Stimulated activated naive CD8-positive, alpha-beta T cell treated with anti-CD3 and anti-CD28 coated beads, Interleukin-15, Interleukin-2, amounts not matched to agents 100 ng/mL and 50 ng/mL, for 24 hours (primary cell): ENCODE data around the gene CABLES1.
A peak's percentile ranks its signal among the peaks of the same experiment; 100 is the strongest.
"Not testable (repeated sequence)": the region's sequence is repeated elsewhere in the genome, so short reads cannot be mapped to it uniquely, and the experiment has no call there.

Experiments
- H3K27ac Mint-ChIP-seq: one replicate; pipeline ENCODE4 v1.8.0; 2021; ENCODE audit warnings: mild to moderate bottlenecking, mixed read lengths
- H3K27me3 Mint-ChIP-seq: one replicate; pipeline ENCODE4 v1.8.0; 2021; ENCODE audit warnings: mixed read lengths
- H3K36me3 Mint-ChIP-seq: one replicate; pipeline ENCODE4 v1.8.0; 2021; ENCODE audit warnings: low read depth, mixed read lengths
- H3K4me1 Mint-ChIP-seq: one replicate; pipeline ENCODE4 v1.8.0; 2021; ENCODE audit warnings: low read depth, mixed read lengths
- H3K4me3 Mint-ChIP-seq: one replicate; pipeline ENCODE4 v1.8.0; 2021; ENCODE audit warnings: mild to moderate bottlenecking, mixed read lengths
- H3K9me3 Mint-ChIP-seq: one replicate; pipeline ENCODE4 v1.8.0; 2021; ENCODE audit warnings: mixed read lengths

Gene CABLES1

DNA sequence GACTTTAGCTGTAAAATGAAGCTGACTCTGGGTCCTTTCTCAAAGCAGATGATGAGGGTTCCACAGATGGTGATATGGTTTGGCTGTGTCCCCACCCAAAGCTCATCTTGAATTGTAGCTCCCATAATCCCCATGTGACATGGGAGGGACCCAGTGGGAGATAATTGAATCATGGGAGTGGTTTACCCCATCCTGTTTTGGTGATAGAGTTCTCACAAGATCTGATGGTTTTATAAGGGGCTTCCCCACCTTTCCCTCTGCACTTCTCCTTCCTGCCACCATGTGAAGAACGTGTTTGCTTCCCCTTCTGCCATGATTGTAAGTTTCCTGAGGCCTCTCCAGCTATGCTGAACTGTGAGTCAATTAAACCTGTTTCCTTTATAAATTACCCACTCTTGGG is 133.8 kb downstream of the CABLES1 start:
- H3K9me3 Mint-ChIP-seq: peaks cover 32% of the 10 kb centered on the region
- H3K36me3 Mint-ChIP-seq: peaks cover 26% of the 10 kb centered on the region
- H3K4me1 Mint-ChIP-seq: peaks cover 31% of the 10 kb centered on the region
- not testable (repeated sequence) for H3K4me3 Mint-ChIP-seq, H3K27me3 Mint-ChIP-seq
- peak overlapping the region; percentile 68 for H3K27ac Mint-ChIP-seq

DNA sequence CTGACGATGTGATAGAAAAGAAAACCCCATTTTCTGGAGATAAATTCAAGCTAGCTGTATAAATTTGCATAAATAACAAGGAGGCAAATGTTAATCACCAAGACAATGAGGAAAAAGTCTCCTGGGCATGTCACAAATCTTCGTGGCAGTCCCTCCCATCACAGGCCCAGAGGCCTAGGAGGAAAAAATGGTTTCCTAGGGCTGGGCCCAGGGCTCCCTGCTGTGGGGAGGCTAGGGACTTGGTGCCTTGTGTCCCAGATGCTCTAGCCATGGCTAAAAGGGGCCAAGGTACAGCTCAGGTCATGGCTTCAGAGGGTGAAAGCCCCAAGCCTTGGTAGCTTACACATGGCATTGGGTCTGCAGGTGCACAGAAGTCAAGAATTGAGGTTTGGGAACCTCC is 134.6 kb downstream of the CABLES1 start:
- peaks cover 32% of the 10 kb centered on the region for H3K9me3 Mint-ChIP-seq
- peaks cover 31% of the 10 kb centered on the region for H3K4me1 Mint-ChIP-seq
- no peak overlapping the region for H3K4me3 Mint-ChIP-seq
- peaks cover 30% of the 10 kb centered on the region for H3K36me3 Mint-ChIP-seq
- peak overlapping the region; percentile 68 for H3K27ac Mint-ChIP-seq
- H3K27me3 Mint-ChIP-seq: no peaks in the 10 kb centered on the region

DNA sequence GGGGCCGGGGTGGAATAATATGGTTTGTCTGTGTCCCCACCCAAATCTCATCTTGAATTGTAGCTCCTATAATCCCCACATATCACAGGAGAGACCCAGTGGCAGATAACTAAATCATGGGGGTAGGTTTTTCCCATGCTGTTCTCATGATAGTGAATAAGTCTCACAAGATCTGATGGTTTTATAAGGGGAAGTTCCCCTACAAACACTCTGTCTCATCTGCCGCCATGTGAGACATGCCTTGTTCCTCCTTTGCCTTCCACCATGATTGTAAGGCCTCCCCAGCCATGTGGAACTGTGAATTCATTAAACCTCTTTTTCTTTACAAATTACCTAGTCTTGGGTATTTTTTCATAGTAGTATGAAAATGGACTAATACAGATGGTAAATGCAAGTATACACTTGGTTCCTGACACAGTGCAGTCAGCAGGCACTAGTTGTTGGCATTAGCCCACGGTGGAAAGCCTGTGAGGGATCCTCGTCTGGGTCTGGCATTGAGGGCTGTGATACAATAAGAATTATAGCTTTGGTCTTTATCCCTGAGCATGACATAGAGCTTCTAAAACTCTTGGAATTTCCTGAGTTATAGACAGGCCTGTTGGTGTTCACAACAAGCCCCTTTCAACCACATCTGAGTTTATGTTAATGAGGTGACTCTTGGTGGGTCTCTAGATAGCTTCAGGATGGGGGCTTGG is 135.8 kb downstream of the CABLES1 start:
- Mint-ChIP-seq H3K36me3 (peaks cover 36% of the 10 kb centered on the region), H3K27ac (no peak overlapping the region)

DNA sequence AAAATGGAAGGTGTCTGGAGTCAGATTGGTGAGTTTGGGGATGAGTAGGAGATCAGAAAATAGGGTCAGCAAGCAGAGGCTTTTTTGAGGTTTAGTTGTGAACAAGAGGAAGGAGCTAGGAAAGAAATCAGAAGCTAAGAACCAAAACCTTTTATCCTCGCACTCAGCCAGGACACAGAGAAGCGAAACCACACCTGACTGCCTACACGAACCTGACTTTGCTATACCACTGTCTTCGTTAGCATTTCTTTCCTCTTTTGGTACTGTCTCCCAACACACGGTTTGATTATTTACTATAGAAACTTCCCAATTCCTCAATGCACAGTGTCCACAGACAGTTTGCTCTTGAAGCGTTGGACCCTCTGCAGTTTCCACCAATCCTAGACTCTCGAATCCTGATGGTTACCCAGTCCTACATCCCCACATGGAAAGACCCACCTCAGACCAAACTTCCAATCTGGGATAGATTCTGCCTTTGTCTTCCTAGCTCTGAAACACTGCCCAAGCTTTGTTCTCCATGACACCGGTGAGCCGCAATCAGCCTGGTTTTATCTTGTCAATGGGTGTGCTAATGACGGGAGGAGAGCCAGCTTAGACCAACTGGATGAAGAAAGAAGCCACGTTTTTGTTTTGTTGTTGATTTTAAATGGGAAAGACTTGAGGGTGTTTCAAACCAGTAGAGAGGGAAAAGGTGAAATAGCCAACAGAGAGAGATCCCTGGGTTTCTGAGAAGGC is 137.4 kb downstream of the CABLES1 start:
- H3K4me1 Mint-ChIP-seq: peaks cover 20% of the 10 kb centered on the region
- H3K4me3 Mint-ChIP-seq: no peak overlapping the region
- H3K27ac Mint-ChIP-seq: no peak overlapping the region
- H3K27me3 Mint-ChIP-seq: no peaks in the 10 kb centered on the region
- H3K36me3 Mint-ChIP-seq: peaks cover 47% of the 10 kb centered on the region
- peaks cover 45% of the 10 kb centered on the region for H3K9me3 Mint-ChIP-seq

More for the DNA sequence above, 135.8 kb downstream of the CABLES1 start:
- Mint-ChIP-seq H3K4me1 (peaks cover 31% of the 10 kb centered on the region), H3K4me3 (no peak overlapping the region), H3K9me3 (peaks cover 36% of the 10 kb centered on the region), H3K27me3 (no peaks in the 10 kb centered on the region)

DNA sequence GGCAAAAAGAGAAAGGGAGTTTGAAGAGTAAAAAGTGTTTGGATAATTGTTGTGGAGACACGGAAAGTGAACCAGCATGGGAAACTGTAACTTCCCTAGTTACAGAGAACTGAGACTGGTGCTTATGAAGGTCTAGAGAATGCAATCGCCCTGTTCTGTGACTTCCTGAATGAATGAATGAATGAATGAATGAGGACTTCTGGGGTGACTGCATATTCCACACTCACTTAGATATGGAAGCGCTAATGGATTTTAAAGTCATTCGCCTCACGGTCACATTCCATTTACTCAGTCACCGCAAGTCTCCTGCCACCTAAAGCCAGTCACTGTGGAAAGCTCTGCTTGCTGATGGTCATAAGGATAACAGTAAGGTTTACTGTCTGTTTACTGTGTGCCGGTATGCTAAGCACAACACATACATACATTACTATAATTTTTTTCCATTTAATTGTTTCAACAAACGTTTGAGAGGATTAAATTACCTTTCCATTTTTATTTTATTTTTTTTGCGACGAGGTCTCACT is 138.2 kb downstream of the CABLES1 start:
- Mint-ChIP-seq H3K9me3 (peaks cover 46% of the 10 kb centered on the region), H3K27ac (no peak overlapping the region), H3K4me3 (no peak overlapping the region), H3K27me3 (no peaks in the 10 kb centered on the region), H3K36me3 (peaks cover 51% of the 10 kb centered on the region), H3K4me1 (peaks cover 12% of the 10 kb centered on the region)

DNA sequence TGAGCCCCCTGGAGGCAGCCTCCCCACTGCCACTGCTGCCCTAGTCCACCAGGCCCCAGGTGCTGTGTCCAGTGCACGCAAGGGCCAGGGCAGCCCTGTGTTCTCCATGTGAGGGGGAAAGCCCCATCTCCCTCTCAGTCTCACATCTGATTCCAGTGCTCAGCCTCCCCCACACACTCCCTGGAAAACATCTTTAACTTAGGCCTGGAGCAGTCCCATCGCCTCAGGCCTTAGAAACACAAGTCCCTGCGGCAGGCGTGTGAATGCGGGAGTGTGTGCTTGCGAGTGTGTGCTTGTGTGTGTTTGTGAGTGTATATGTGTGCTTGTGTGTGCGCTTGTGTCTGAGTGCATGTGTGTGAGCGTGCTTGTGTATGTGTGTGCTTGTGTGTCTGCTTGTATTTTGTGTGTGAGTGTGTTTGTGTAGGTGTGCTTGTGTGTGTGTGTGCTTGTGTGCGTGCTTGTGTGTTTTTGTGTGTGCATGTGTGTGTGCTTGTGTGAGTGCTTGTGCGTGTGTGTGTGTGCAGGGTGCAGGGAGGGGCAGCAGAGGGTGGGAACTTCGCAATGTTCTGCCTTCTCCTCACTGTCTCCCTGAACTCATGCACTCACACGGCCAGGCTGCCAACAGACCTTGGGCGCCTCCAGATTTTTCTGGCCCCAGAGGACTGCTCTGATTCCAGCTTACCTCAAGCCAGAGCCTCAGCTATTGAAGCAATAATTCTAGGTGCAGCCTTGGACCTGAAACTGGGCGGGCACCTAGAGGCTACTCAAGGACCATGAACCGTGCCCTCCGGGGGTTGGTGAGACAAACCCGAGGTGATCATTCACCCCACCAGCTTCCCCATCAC is 139.6 kb downstream of the CABLES1 start:
- Mint-ChIP-seq H3K27ac (no peak overlapping the region), H3K36me3 (peaks cover 42% of the 10 kb centered on the region), H3K4me1 (no peaks in the 10 kb centered on the region), H3K4me3 (no peak overlapping the region), H3K9me3 (peaks cover 39% of the 10 kb centered on the region), H3K27me3 (no peaks in the 10 kb centered on the region)

DNA sequence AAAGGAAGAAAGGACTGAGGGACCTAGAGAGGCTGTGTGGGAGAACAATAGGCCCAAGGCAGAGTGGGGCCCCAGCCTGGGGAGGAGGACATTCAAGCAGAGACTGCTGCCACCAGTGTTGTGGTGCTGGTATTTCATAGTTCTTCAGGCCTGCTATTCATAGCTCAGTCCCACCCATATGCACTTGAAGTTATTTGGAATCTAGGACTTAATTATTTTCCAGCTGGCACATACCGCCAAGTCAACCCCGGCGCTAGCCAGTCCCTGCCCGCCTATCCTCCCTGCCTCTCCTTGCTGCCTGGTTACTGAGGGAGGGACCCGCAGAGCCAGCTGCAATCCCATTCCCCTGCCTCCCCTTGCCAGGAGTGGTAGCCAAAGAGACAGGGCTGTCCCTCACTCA is 141.2 kb downstream of the CABLES1 start:
- H3K27ac Mint-ChIP-seq: peak overlapping the region; percentile 7
- H3K4me3 Mint-ChIP-seq: no peak overlapping the region
- H3K27me3 Mint-ChIP-seq: no peaks in the 10 kb centered on the region
- H3K36me3 Mint-ChIP-seq: peaks cover 30% of the 10 kb centered on the region
- H3K4me1 Mint-ChIP-seq: no peaks in the 10 kb centered on the region
- peaks cover 34% of the 10 kb centered on the region for H3K9me3 Mint-ChIP-seq

DNA sequence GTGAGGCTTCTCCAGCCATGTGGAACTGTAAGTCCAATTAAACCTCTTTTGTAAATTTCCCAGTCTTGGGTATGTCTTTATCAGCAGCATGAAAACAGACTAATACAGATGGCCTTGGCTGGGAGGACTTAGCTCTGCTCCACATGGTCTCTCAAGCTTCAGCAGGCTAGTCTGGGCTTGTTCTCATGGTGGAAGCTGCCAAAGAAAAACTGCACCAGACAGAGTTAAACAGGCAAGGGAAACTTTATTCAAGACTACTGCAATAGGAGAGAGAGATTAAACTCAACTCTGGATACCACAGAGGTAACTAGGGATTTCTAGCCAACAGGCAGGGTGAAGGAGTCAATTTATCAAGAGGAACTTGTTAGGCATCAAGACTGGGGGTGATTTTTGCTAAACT is 142.1 kb downstream of the CABLES1 start:
- H3K4me3 Mint-ChIP-seq: no peak overlapping the region
- H3K27ac Mint-ChIP-seq: peak overlapping the region; percentile 9
- H3K36me3 Mint-ChIP-seq: peaks cover 24% of the 10 kb centered on the region

DNA sequence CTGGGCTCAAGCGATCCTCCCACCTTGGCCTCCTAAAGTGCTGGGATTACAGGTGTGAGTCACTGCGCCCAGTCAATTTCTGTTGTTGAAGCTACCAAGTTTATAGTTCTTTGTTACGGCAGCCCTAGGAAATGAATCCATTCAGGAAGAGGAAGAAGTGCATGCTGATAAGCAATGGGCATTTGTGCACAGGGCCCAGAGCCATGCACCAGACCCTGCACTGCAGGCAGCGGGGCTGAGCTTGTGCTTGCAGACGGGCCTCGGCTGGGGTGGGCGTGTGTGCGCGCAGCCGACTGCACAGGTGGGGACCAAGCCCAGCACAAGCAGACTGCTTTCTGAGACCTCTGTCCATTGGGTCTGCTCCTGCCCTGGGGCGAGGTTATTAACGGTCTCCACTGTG is 144.6 kb downstream of the CABLES1 start:
- Mint-ChIP-seq H3K27ac (no peak overlapping the region), H3K36me3 (peaks cover 21% of the 10 kb centered on the region), H3K27me3 (no peaks in the 10 kb centered on the region), H3K9me3 (peaks cover 26% of the 10 kb centered on the region), H3K4me1 (peaks cover 32% of the 10 kb centered on the region), H3K4me3 (no peak overlapping the region)

More for the DNA sequence above, 142.1 kb downstream of the CABLES1 start:
- H3K9me3 Mint-ChIP-seq: peaks cover 28% of the 10 kb centered on the region
- no peaks in the 10 kb centered on the region for H3K27me3 Mint-ChIP-seq
- H3K4me1 Mint-ChIP-seq: peaks cover 9% of the 10 kb centered on the region

DNA sequence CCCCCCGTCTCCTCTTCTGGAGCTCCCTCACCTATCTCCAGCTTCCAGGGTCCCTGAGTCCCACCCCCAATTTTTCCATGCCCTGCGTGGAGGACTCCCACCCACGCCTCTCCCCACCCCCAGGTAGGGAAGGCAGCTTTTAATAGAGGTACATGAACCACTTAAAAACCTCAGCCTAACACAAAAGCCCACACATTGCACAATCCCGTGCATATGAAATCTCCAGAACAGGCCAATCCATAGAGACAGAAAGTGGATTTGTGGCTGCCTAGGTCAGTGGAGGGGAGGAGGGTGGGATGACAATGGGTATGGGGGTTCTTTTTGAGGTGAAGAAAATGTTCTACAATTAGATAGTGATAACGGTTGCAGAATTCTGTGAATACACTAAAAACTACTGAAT is 145.6 kb downstream of the CABLES1 start:
- Mint-ChIP-seq H3K4me1 (peaks cover 38% of the 10 kb centered on the region), H3K4me3 (no peak overlapping the region), H3K27ac (no peak overlapping the region), H3K27me3 (no peaks in the 10 kb centered on the region), H3K9me3 (peaks cover 23% of the 10 kb centered on the region), H3K36me3 (peaks cover 15% of the 10 kb centered on the region)

DNA sequence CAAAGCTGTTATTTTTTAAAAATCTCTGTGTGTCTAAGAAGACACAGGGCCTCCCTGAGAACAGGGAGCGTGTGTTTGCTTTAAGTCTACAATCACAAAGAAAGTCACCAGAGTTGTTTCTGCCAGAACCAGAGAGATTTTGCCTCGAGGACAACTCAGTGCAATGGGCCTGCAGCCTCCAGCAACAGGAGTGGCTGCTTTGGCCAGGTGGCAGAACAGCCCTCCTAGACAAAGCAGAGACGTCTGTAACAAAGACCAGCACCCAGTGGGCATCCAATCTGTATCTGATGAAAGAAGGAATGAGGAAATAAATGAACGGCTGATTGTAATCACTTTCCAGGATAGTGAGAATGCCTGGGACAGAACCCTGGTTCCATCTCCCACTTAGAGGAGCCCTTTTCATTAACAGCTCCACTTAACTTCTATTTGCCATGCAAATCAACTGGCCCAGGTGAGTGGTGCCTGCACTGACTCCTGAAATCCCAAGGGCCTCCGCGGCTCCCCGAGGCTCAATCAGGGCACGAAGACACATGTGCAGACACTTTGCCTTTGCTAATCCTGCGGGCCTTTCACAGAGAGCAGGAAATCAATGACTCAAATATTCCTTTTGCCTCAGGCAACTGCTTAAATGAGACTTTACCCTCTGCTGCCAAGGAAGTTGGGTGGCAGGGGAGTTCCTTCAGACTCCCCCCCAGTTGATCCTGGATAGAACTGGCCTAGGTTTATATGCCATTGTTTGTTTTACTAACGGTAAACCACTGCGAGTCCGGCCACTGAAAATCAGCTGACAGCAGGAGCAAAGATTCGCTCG is 146.5 kb downstream of the CABLES1 start:
- peak overlapping the region; percentile 31 for H3K27ac Mint-ChIP-seq
- no peak overlapping the region for H3K4me3 Mint-ChIP-seq
- H3K27me3 Mint-ChIP-seq: no peaks in the 10 kb centered on the region
- peaks cover 38% of the 10 kb centered on the region for H3K4me1 Mint-ChIP-seq
- H3K9me3 Mint-ChIP-seq: peaks cover 19% of the 10 kb centered on the region
- H3K36me3 Mint-ChIP-seq: peaks cover 12% of the 10 kb centered on the region

DNA sequence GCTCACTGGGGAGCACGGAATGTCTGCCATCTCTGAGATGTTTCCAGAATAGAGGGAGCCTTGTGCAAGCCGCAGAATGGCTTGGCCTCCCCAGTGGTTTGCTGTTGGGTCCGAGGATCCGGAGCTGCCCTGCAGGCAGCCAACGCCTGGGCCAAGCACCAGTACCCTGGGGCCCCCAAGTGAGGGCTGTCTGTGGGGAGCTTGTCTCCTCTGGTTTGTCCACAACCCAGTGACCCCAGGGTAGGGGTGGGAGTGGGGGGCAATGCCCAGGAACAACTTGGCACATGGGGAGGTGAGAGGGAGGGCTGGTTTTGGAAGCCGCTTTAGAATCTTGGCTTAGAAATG is 147.1 kb downstream of the CABLES1 start:
- Mint-ChIP-seq H3K4me1 (peaks cover 38% of the 10 kb centered on the region), H3K27ac (no peak overlapping the region), H3K4me3 (no peak overlapping the region), H3K36me3 (peaks cover 6% of the 10 kb centered on the region), H3K9me3 (peaks cover 15% of the 10 kb centered on the region), H3K27me3 (no peaks in the 10 kb centered on the region)

DNA sequence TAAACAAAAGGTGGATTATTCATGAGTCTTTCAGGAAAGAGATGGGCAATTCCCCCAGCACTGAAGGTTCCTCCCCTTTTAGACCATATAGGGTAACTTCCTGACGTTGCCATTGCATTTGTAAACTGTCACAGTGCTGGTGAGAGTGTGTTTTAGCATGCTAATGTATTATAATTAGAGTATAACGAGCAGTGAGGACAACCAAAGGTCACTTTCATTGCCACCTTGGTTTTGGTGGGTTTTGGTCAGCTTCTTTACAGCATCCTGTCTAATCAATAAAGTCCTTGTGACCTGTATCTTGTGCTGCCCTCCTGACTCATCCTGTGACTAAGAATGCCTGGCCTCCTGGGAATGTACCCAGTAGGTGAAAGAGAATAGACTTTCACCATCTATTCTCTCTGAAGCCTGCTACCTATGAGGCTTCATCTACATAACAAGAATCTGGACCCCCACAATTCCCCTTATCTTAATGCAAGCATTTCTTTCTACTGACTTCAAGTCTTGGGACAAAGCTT is 148.7 kb downstream of the CABLES1 start:
- H3K27me3 Mint-ChIP-seq: no peaks in the 10 kb centered on the region
- H3K36me3 Mint-ChIP-seq: no peaks in the 10 kb centered on the region
- peaks cover 38% of the 10 kb centered on the region for H3K4me1 Mint-ChIP-seq
- H3K9me3 Mint-ChIP-seq: peaks cover 4% of the 10 kb centered on the region
- peak overlapping the region; percentile 95 for H3K27ac Mint-ChIP-seq
- peak overlapping the region; percentile 55 for H3K4me3 Mint-ChIP-seq

DNA sequence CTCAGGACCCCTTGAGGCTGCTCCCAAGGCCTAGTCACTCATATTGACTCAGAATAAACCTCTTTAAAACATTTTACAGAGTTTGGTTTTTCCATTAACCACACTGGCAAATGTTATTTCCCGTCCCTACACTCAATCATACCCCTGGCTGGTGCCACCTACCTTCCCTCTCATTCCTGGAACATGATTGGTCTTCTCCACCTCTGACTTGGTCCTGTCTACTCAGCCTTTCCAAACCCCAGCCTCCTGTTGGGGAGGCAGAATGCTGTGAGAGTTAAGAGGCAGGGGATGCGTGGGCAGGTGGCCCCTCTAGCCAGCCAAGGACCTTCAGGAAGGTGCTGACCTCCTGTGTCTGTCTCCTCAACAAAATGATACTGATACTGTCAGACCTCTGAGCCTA is 149.3 kb downstream of the CABLES1 start:
- Mint-ChIP-seq H3K36me3 (no peaks in the 10 kb centered on the region), H3K4me3 (peak overlapping the region; percentile 55), H3K4me1 (peaks cover 38% of the 10 kb centered on the region), H3K9me3 (peaks cover 4% of the 10 kb centered on the region), H3K27ac (peak overlapping the region; percentile 95), H3K27me3 (no peaks in the 10 kb centered on the region)
